AG20443 (cell line): ENCODE measurements around the gene EIF1.
A peak's percentile ranks its signal among the peaks of the same experiment; 100 is the strongest.
"Not testable (repeated sequence)": the region's sequence is repeated elsewhere in the genome, so short reads cannot be mapped to it uniquely, and the experiment has no call there.

Experiments used
- DNase-seq: peaks from one replicate; pipeline ENCODE4 v3.0.0; 2012; ENCODE audit warnings: low spot score, mixed read lengths

The EIF1 gene

GRCh38 chr17:41700843-41701242 lies 12.2 kb downstream of the EIF1 start:
- not testable (repeated sequence) for DNase-seq

- DNase-seq, result no peak
Measured at GRCh38 chr17:41702712-41703111, 14.0 kb downstream of the EIF1 start.

- DNase-seq, result peak; percentile 60
Measured at GRCh38 chr17:41705271-41705991, 16.7 kb downstream of the EIF1 start.

- DNase-seq, result no peak
Measured at GRCh38 chr17:41707803-41708669, 19.4 kb downstream of the EIF1 start.

- DNase-seq, result peak; percentile 79
Measured at GRCh38 chr17:41710472-41711090, 21.9 kb downstream of the EIF1 start.

GRCh38 chr17:41711669-41712400 lies 23.1 kb downstream of the EIF1 start, which contains the start of gene GAST:
Gene GAST (plus strand): TSS chr17:41712331. CDS start chr17:41715437, 3,106 bp downstream.
- no peak for DNase-seq

GRCh38 chr17:41717408-41718286 lies 29.0 kb downstream of the EIF1 start:
- peak; percentile 63 for DNase-seq

GRCh38 chr17:41718287-41718645 lies 29.6 kb downstream of the EIF1 start:
- no peak for DNase-seq

- no peak for DNase-seq
Measured at GRCh38 chr17:41722231-41722630, 33.5 kb downstream of the EIF1 start.

GRCh38 chr17:41723801-41724475 lies 35.3 kb downstream of the EIF1 start:
- DNase-seq, result no peak

GRCh38 chr17:41724476-41725050 lies 35.9 kb downstream of the EIF1 start:
- no peak for DNase-seq

- no peak for DNase-seq
Measured at GRCh38 chr17:41725134-41725533, 36.4 kb downstream of the EIF1 start.

- no peak for DNase-seq
Measured at GRCh38 chr17:41728056-41728455, 39.4 kb downstream of the EIF1 start.

- no peak for DNase-seq
Measured at GRCh38 chr17:41730479-41730878, 41.8 kb downstream of the EIF1 start.

- DNase-seq, result no peak
Measured at GRCh38 chr17:41731836-41732235, 43.2 kb downstream of the EIF1 start.

GRCh38 chr17:41733348-41734138 lies 44.9 kb downstream of the EIF1 start:
- no peak for DNase-seq

- peak; percentile 59 for DNase-seq
Measured at GRCh38 chr17:41734139-41734948, 45.7 kb downstream of the EIF1 start, which contains the start of gene HAP1. Gene HAP1 (minus strand): TSS chr17:41734643. CDS start chr17:41734634, 9 bp downstream.

- no peak for DNase-seq
Measured at GRCh38 chr17:41734949-41735313, 46.2 kb downstream of the EIF1 start.
